ENCODE data around the gene ERO1B.
"Not testable (repeated sequence)": the region's sequence is repeated elsewhere in the genome, so short reads cannot be mapped to it uniquely, and the experiment has no call there.

The ERO1B gene

DNA sequence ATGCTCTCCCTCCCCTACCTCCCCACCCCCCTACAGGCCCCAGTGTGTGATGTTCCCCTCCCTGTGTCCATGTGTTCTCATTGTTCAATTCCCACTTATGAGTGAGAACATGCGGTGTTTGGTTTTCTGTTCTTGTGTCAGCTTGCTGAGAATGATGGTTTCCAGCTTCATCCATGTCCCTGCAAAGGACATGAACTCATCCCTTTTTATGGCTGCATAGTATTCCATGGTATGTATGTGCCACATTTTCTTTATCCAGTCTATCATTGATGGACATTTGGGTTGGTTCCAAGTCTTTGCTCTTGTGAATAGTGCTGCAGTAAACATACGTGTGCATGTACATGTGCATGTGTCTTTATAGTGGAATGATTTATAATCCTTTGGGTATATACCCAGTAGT, 95.3 kb downstream of the ERO1B start:
- H3K27ac ChIP-seq (ENCODE audit: low read depth, low read length, poor library complexity, severe bottlenecking); H2AFZ ChIP-seq (ENCODE audit: low read length); H3K79me2 ChIP-seq (ENCODE audit: insufficient read depth, low read length); H4K20me1 ChIP-seq (ENCODE audit: insufficient read depth, low read length); H3F3A ChIP-seq (ENCODE audit: insufficient read depth, low read length); H3K4me1 ChIP-seq (ENCODE audit: insufficient read depth, low read length, severe bottlenecking); H3K4me3 ChIP-seq (ENCODE audit: low read depth, low read length, poor library complexity, severe bottlenecking); H3K27me3 ChIP-seq (ENCODE audit: insufficient read depth, low read length); H3K4me2 ChIP-seq (ENCODE audit: low read length); H3K9me2 ChIP-seq (ENCODE audit: low read depth, low read length); H3K9me3 ChIP-seq (ENCODE audit: low read length); H3K9ac ChIP-seq (ENCODE audit: low read length): not testable (repeated sequence)
- H3K36me3 ChIP-seq (ENCODE audit: insufficient read depth, low read length): peaks cover 24% of the 10 kb centered on the region; the same call in 1 of the 2 replicates

DNA sequence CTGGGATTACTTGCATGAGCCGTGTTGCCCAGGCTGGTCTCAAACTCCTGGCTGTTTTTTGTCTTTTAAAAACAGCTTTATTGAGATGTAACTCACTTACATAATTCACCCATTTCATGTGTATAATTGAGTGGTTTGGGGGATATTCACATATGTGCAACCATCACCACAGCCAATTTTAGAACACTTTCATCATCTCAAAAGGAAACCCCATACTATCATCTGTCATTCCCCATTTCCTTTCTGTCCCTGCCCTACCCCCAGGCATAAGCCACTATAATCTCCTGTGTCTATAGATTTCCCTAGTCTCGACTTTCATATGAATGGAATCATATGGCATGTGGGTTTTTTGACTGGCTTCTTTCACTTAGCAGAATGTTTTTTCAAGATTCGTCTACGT, 96.1 kb downstream of the ERO1B start:
- Histone ChIP-seq H3K27ac (ENCODE audit: low read depth, low read length, poor library complexity, severe bottlenecking) (no peak overlapping the region), H3K4me2 (ENCODE audit: low read length) (no peak overlapping the region), H3K79me2 (ENCODE audit: insufficient read depth, low read length) (no peaks in the 10 kb centered on the region), H2AFZ (ENCODE audit: low read length) (no peak overlapping the region), H3K4me3 (ENCODE audit: low read depth, low read length, poor library complexity, severe bottlenecking) (no peak overlapping the region), H3K9me3 (ENCODE audit: low read length) (no peaks in the 10 kb centered on the region), H3K9ac (ENCODE audit: low read length) (no peak overlapping the region), H3K36me3 (ENCODE audit: insufficient read depth, low read length) (peaks cover 32% of the 10 kb centered on the region; the same call in 1 of the 2 replicates), H3F3A (ENCODE audit: insufficient read depth, low read length) (no peaks in the 10 kb centered on the region), H4K20me1 (ENCODE audit: insufficient read depth, low read length) (no peaks in the 10 kb centered on the region), H3K9me2 (ENCODE audit: low read depth, low read length) (no peaks in the 10 kb centered on the region), H3K27me3 (ENCODE audit: insufficient read depth, low read length) (no peaks in the 10 kb centered on the region), H3K4me1 (ENCODE audit: insufficient read depth, low read length, severe bottlenecking) (no peaks in the 10 kb centered on the region)
- TF ChIP-seq, protein P1, sequence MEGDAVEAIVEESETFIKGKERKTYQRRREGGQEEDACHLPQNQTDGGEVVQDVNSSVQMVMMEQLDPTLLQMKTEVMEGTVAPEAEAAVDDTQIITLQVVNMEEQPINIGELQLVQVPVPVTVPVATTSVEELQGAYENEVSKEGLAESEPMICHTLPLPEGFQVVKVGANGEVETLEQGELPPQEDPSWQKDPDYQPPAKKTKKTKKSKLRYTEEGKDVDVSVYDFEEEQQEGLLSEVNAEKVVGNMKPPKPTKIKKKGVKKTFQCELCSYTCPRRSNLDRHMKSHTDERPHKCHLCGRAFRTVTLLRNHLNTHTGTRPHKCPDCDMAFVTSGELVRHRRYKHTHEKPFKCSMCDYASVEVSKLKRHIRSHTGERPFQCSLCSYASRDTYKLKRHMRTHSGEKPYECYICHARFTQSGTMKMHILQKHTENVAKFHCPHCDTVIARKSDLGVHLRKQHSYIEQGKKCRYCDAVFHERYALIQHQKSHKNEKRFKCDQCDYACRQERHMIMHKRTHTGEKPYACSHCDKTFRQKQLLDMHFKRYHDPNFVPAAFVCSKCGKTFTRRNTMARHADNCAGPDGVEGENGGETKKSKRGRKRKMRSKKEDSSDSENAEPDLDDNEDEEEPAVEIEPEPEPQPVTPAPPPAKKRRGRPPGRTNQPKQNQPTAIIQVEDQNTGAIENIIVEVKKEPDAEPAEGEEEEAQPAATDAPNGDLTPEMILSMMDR (IDR thresholded peaks at IDR 0.05; ENCODE audit: low read length): no peak
- no peak for TF ChIP-seq EZH2 (IDR thresholded peaks at IDR 0.05; ENCODE audit: borderline replicate concordance, low read length)

DNA sequence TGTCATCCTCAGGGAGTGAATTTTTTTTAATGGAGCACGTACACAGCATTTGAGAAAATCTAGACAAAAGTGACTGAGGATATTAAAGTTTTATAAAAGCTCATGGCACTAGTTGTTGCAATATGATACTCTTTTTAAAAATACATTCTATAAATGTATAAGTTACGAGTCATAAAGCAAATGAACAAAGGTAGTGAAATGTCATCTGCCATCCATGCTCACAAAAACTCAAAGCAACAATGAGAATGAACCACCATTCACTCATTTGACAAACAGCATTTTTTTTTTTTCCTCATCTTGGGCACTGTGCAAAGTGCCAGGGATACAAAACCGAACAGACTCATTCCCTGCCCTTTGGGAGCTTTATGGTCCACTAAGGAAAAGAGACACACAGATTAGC, 100.7 kb downstream of the ERO1B start:
- no peaks in the 10 kb centered on the region for H3K9me3 ChIP-seq (ENCODE audit: low read length)
- H3F3A ChIP-seq (ENCODE audit: insufficient read depth, low read length): no peaks in the 10 kb centered on the region
- H3K4me1 ChIP-seq (ENCODE audit: insufficient read depth, low read length, severe bottlenecking): peaks cover 6% of the 10 kb centered on the region
- no peak overlapping the region for H2AFZ ChIP-seq (ENCODE audit: low read length)
- no peaks in the 10 kb centered on the region for H3K27me3 ChIP-seq (ENCODE audit: insufficient read depth, low read length)
- no peak overlapping the region for H3K27ac ChIP-seq (ENCODE audit: low read depth, low read length, poor library complexity, severe bottlenecking)
- no peaks in the 10 kb centered on the region for H3K9me2 ChIP-seq (ENCODE audit: low read depth, low read length)
- no peaks in the 10 kb centered on the region for H4K20me1 ChIP-seq (ENCODE audit: insufficient read depth, low read length)
- H3K4me2 ChIP-seq (ENCODE audit: low read length): no peak overlapping the region
- no peak overlapping the region for H3K9ac ChIP-seq (ENCODE audit: low read length)
- no peak overlapping the region for H3K4me3 ChIP-seq (ENCODE audit: low read depth, low read length, poor library complexity, severe bottlenecking)
- peaks cover 45% of the 10 kb centered on the region; the same call in 1 of the 2 replicates for H3K36me3 ChIP-seq (ENCODE audit: insufficient read depth, low read length)
- no peak for TF ChIP-seq EZH2 (IDR thresholded peaks at IDR 0.05; ENCODE audit: borderline replicate concordance, low read length)
- TF ChIP-seq, protein P1 (IDR thresholded peaks at IDR 0.05; ENCODE audit: low read length): no peak
- no peaks in the 10 kb centered on the region for H3K79me2 ChIP-seq (ENCODE audit: insufficient read depth, low read length)

DNA sequence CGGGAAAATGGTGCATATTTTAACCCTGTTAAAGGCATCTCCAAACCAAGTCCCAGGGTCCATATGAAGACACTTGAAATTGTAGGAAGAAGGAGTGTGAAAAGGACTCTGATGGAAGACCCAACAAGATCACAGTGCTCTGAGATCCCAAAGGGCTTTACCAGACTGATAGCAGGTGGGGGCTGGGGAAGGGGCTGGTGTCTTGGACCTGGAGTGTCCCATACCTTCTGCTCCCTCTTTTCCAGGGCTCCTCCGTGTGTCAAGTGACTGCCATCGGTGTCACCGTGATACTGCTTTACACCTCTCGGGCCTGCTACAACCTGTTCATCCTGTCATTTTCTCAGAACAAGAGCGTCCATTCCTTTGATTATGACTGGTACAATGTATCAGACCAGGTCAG, 102.1 kb downstream of the ERO1B start:
- Histone ChIP-seq H3K4me3 (ENCODE audit: low read depth, low read length, poor library complexity, severe bottlenecking) (no peak overlapping the region), H3K4me1 (ENCODE audit: insufficient read depth, low read length, severe bottlenecking) (peaks cover 20% of the 10 kb centered on the region), H3K36me3 (ENCODE audit: insufficient read depth, low read length) (peaks cover 35% of the 10 kb centered on the region; the same call in 1 of the 2 replicates), H4K20me1 (ENCODE audit: insufficient read depth, low read length) (no peaks in the 10 kb centered on the region), H2AFZ (ENCODE audit: low read length) (no peak overlapping the region), H3K4me2 (ENCODE audit: low read length) (no peak overlapping the region), H3K79me2 (ENCODE audit: insufficient read depth, low read length) (no peaks in the 10 kb centered on the region), H3K9me3 (ENCODE audit: low read length) (no peaks in the 10 kb centered on the region), H3K9me2 (ENCODE audit: low read depth, low read length) (no peaks in the 10 kb centered on the region), H3F3A (ENCODE audit: insufficient read depth, low read length) (no peaks in the 10 kb centered on the region), H3K27ac (ENCODE audit: low read depth, low read length, poor library complexity, severe bottlenecking) (no peak overlapping the region), H3K9ac (ENCODE audit: low read length) (no peak overlapping the region), H3K27me3 (ENCODE audit: insufficient read depth, low read length) (no peaks in the 10 kb centered on the region)
- TF ChIP-seq, protein P1 (IDR thresholded peaks at IDR 0.05; ENCODE audit: low read length): no peak
- TF ChIP-seq EZH2 (IDR thresholded peaks at IDR 0.05; ENCODE audit: borderline replicate concordance, low read length): no peak

All from OCI-LY1 (cell line).